ENCODE data around the gene MS4A6A.
"Not testable (repeated sequence)": the region's sequence is repeated elsewhere in the genome, so short reads cannot be mapped to it uniquely, and the experiment has no call there.

MS4A6A gene

GRCh38 chr11:60183591-60184205 is 815 bp upstream of the MS4A6A start:
- no peak for DNase-seq (ENCODE audit: low spot score)

- DNase-seq (ENCODE audit: low spot score): no peak
Measured at GRCh38 chr11:60175860-60176275, 7.0 kb downstream of the MS4A6A start.

- DNase-seq (ENCODE audit: low spot score): no peak
Measured at GRCh38 chr11:60172011-60172410, 10.9 kb downstream of the MS4A6A start.

DNA sequence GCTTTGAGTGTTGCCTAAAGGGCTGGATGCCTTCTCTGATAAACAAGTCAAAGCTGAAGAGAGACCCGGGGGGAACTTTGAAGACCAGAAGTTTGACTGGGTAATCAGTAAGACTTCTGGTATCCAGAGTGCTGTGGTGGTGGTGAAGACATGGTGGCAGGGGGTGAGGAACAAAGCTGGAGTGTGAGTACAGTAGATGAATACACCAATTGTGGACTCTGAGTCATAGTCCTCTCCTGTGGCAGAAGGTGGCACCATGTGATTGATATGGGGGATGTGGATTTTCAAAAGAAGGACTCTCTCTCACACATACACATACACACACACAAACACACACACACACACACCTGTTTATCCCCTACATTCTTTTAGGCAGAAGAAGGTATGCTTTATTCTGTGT is 12.3 kb downstream of the MS4A6A start:
- no peak for DNase-seq (ENCODE audit: low spot score)

GRCh38 chr11:60169264-60169915 is 13.5 kb downstream of the MS4A6A start:
- no peak for DNase-seq (ENCODE audit: low spot score)

DNA sequence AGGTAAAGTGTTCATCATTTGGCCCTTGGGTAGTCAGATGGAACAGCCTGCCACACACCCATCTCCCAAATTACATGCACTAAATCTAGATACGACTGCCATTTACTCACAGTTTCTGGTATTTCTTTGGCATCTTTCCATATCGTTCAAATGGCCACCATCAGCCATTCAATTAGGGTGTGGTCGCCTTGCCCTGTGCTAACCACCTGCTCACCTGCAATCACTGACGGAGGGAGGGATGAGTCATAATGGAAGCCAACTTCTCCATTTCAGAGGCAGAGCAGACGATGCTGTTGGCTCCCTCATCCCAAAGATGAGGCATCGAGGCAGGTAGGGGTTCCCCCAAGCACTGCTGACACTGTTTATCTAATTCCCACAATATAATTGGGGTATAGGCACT is 14.6 kb downstream of the MS4A6A start:
- no peak for DNase-seq (ENCODE audit: low spot score)

DNA sequence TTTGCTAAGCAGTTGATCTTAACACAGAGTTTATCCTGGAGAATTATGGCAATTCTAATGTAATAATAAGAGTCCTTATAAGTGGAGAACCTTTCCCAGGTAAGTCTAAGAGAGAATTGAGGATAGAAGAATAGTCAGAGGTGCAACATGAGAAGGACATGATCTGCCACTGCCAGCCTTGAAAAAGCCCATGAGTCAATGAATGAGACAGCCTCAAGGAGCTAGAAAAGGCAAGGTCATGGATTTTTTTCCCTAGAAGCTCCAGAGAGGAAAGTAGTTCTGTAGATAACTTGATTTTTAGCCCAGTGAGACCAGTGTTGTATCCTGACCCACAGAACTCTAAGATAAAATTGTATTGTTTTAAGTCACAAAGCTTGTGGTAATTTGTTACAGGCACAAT is 16.9 kb downstream of the MS4A6A start:
- DNase-seq (ENCODE audit: low spot score): no peak

- no peak for DNase-seq (ENCODE audit: low spot score)
Measured at GRCh38 chr11:60165538-60165937, 17.3 kb downstream of the MS4A6A start.

- no peak for DNase-seq (ENCODE audit: low spot score)
Measured at GRCh38 chr11:60164550-60165075, 18.3 kb downstream of the MS4A6A start.

DNA sequence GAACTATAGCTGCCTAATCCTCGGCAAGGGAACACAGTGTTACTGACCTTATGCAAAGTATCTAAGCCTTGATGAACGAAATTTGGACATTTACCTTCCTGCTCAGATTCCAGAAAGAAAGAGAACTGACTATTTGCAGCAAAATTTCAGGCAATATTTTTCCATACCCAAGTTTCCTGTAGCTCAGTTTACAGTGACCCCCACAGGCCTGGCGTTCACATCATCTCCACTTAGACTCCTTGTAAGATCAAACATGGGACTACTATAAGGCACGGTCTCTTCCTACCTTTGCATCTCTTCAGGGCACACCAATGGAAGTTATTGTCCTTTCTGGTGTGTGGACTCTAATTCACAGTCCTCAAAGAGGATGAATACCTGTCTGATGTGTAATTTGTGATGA is 21.1 kb downstream of the MS4A6A start:
- no peak for DNase-seq (ENCODE audit: low spot score)

GRCh38 chr11:60161107-60161506 is 21.8 kb downstream of the MS4A6A start:
- no peak for DNase-seq (ENCODE audit: low spot score)

DNA sequence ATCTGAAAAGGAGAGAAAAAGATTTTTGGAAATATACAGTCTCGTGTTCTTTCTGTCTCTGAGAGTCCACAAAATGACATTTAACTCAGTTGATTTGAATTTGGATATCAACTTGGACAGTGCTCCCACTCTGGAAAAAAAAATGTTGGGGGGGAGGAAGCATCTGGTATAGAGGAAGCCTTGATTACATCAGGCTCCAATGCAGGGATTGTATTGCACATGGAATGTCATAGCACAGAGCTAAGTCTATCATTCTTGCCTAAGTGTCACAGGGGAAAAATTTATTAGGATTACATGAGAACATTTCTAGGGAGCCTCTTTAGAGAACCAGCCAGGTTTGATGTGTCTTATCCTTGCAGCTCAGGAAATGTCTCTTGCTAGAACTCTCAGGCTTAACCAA is 23.0 kb downstream of the MS4A6A start:
- DNase-seq (ENCODE audit: low spot score): no peak

DNA sequence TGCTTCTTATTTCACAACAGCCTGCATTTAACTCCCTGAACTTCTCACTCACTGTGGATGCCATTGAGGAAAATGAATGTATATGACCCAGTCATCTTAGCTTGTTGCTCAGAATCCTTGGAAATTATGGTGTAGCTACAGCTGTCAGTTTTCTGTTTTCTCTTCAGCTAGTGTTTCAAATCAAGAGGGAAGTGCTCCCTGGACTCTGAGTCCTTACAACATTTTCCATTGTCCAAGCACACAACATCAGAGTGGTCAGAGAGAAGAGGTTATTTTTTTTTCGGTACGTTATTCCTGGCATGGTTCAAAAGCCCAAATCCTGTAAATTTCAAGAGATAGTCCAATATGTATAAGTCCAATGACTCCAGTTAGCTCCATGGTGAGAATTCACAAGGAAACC is 23.6 kb downstream of the MS4A6A start:
- DNase-seq (ENCODE audit: low spot score): no peak

- no peak for DNase-seq (ENCODE audit: low spot score)
Measured at GRCh38 chr11:60158636-60159035, 24.2 kb downstream of the MS4A6A start.

GRCh38 chr11:60155931-60156330 is 27.0 kb downstream of the MS4A6A start:
- DNase-seq (ENCODE audit: low spot score): no peak

- not testable (repeated sequence) for DNase-seq (ENCODE audit: low spot score)
Measured at GRCh38 chr11:60152727-60153126, 30.2 kb downstream of the MS4A6A start.

DNA sequence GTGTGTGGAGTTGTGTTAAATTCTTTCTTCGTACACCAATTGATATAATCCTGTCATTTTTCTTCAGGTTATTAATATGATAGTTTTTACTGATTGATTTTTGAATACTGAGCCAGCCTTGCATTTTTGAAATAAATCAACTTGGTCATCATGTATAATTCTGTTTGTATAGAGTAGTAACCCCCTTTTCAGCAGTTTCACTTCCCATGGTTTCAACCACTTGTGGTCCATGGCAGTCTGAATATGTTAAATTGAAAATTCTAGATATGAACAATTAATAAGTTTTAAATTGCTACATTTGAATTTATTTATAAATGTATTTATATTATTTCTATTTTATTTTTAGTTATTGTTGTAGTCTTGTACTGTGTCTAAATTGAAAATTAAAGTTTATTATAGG is 32.6 kb downstream of the MS4A6A start:
- DNase-seq (ENCODE audit: low spot score): no peak

- no peak for DNase-seq (ENCODE audit: low spot score)
Measured at GRCh38 chr11:60145677-60146076, 37.2 kb downstream of the MS4A6A start.

GRCh38 chr11:60143768-60144167 is 39.1 kb downstream of the MS4A6A start:
- DNase-seq (ENCODE audit: low spot score): no peak

DNA sequence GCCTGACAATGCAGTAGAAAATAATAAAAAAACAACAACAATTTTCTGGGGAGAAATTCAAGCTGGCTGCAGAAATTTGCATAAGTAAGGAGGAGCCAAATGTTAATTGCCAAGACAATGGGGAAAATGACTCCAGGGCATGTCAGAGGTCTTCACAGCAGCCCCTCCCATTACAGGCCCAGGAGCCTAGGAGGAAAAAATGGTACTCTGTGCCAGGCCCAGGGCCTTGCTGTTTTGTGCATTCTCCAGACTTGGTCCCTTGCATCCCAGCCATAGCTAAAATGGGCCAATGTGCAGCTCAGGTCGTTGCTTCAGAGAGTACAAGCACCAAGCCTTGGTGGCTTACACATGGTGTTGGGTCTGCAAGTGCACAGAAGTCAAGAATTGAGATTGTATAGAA is 49.0 kb downstream of the MS4A6A start:
- DNase-seq (ENCODE audit: low spot score): no peak

GRCh38 chr11:60131912-60132311 is 51.0 kb downstream of the MS4A6A start:
- DNase-seq (ENCODE audit: low spot score): no peak

- DNase-seq (ENCODE audit: low spot score): no peak
Measured at GRCh38 chr11:60130496-60130895, 52.4 kb downstream of the MS4A6A start.

DNA sequence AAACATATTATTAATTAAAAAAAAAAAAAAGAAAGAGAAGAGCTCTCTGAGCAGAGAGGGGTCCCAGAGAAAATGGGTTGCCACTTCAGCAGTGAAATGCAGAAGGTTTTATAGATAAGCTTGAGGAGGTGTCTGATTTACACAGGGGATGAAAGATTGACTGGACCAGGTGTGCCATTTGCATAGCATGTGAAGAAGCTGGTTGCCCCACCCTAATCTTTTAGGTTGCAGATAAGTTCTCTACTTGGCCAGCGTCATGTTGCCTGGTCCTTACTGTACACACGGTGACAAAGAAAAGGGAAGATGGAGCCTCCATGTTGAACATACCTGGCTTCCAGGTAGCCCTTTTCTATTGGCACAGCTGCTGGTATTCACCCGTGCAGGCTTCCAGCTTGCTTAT is 53.0 kb downstream of the MS4A6A start:
- DNase-seq (ENCODE audit: low spot score): no peak

DNA sequence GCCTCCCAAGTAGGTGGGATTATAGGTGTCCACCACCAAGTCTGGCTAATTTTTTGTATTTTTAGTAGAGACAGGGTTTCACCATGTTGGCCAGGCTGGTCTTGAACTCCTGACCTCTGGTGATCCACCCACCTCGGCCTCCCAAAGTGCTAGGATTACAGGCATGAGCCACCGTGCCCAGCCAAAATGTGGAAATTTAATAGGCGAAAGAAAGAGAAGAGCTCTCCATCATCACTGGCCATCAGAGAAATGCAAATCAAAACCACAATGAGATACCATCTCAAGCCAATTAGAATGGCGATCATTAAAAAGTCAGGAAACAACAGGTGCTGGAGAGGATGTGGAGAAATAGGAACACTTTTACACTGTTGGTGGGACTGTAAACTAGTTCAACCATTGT is 54.0 kb downstream of the MS4A6A start:
- not testable (repeated sequence) for DNase-seq (ENCODE audit: low spot score)
